HTR-8/SVneo (cell line): ENCODE data around the gene MNS1.
"Not testable (repeated sequence)": the region's sequence is repeated elsewhere in the genome, so short reads cannot be mapped to it uniquely, and the experiment has no call there.

ENCODE experiments used
- DNase-seq: peaks from one replicate; pipeline ENCODE4 v3.0.0; 2011; ENCODE audit warnings: low spot score, mixed read lengths; ENCODE audit not compliant: insufficient read length
- FAIRE-seq: peaks from 2 replicates; lab custom pipeline; 2011; peaks lifted over from hg19 to GRCh38; lab: Jason Lieb, UNC

Gene MNS1

GRCh38 chr15:56464893-56465520 lies at the start of gene MNS1:
Gene MNS1, minus strand, starts transcription at chr15:56465137. Its CDS starts 165 bp downstream, at chr15:56464972.
- peak; percentile 97 for FAIRE-seq
- DNase-seq = peak; percentile 89

GRCh38 chr15:56496635-56497034 lies 31.7 kb upstream of the MNS1 start:
- peak; percentile 84 for FAIRE-seq

GRCh38 chr15:56495533-56495932 lies 30.6 kb upstream of the MNS1 start:
- FAIRE-seq (no peak), DNase-seq (no peak)

More at GRCh38 chr15:56496635-56497034, 31.7 kb upstream of the MNS1 start:
- peak; percentile 67 for DNase-seq

- FAIRE-seq (no peak), DNase-seq (no peak)
Measured at GRCh38 chr15:56495053-56495452, 30.1 kb upstream of the MNS1 start.

GRCh38 chr15:56492791-56493555 lies 28.0 kb upstream of the MNS1 start:
- DNase-seq (no peak), FAIRE-seq (no peak)

- FAIRE-seq (no peak), DNase-seq (no peak)
Measured at GRCh38 chr15:56492236-56492635, 27.3 kb upstream of the MNS1 start.

- DNase-seq = peak; percentile 67
- FAIRE-seq = no peak
Measured at GRCh38 chr15:56491110-56491722, 26.3 kb upstream of the MNS1 start.

- no peak for FAIRE-seq
- DNase-seq = no peak
Measured at GRCh38 chr15:56490461-56490860, 25.5 kb upstream of the MNS1 start.

- FAIRE-seq, DNase-seq: not testable (repeated sequence)
Measured at GRCh38 chr15:56486206-56486605, 21.3 kb upstream of the MNS1 start.

GRCh38 chr15:56485426-56485825 lies 20.5 kb upstream of the MNS1 start:
- FAIRE-seq = not testable (repeated sequence)

GRCh38 chr15:56484287-56484686 lies 19.4 kb upstream of the MNS1 start:
- FAIRE-seq (no peak), DNase-seq (no peak)

More at GRCh38 chr15:56485426-56485825, 20.5 kb upstream of the MNS1 start:
- not testable (repeated sequence) for DNase-seq

- FAIRE-seq = no peak
Measured at GRCh38 chr15:56475351-56475750, 10.4 kb upstream of the MNS1 start.

GRCh38 chr15:56473017-56473416 lies 8.1 kb upstream of the MNS1 start:
- FAIRE-seq (no peak), DNase-seq (no peak)

More at GRCh38 chr15:56475351-56475750, 10.4 kb upstream of the MNS1 start:
- no peak for DNase-seq

- FAIRE-seq = no peak
- no peak for DNase-seq
Measured at GRCh38 chr15:56472278-56472677, 7.3 kb upstream of the MNS1 start.

- DNase-seq = no peak
- FAIRE-seq = no peak
Measured at GRCh38 chr15:56471440-56472069, 6.6 kb upstream of the MNS1 start.

GRCh38 chr15:56469483-56469882 lies 4.5 kb upstream of the MNS1 start:
- DNase-seq (no peak), FAIRE-seq (no peak)

GRCh38 chr15:56468401-56468800 lies 3.5 kb upstream of the MNS1 start:
- no peak for FAIRE-seq
- no peak for DNase-seq

GRCh38 chr15:56467616-56468015 lies 2.7 kb upstream of the MNS1 start:
- FAIRE-seq = no peak
- DNase-seq = no peak

- FAIRE-seq (no peak), DNase-seq (no peak)
Measured at GRCh38 chr15:56460947-56461346, 4.0 kb downstream of the MNS1 start.

GRCh38 chr15:56460071-56460470 lies 4.9 kb downstream of the MNS1 start:
- no peak for FAIRE-seq

GRCh38 chr15:56459096-56459495 lies 5.8 kb downstream of the MNS1 start:
- FAIRE-seq (no peak), DNase-seq (no peak)

More at GRCh38 chr15:56460071-56460470, 4.9 kb downstream of the MNS1 start:
- DNase-seq = no peak
